NCI-H1436 (cell line): ENCODE data around the gene GOLGA8K.
"Not testable (repeated sequence)": the region's sequence is repeated elsewhere in the genome, so short reads cannot be mapped to it uniquely, and the experiment has no call there.

Source experiments
- DNase-seq: peaks from one replicate; lab custom pipeline; 2025; lab: John Stamatoyannopoulos, UW

GOLGA8K gene, protein sequence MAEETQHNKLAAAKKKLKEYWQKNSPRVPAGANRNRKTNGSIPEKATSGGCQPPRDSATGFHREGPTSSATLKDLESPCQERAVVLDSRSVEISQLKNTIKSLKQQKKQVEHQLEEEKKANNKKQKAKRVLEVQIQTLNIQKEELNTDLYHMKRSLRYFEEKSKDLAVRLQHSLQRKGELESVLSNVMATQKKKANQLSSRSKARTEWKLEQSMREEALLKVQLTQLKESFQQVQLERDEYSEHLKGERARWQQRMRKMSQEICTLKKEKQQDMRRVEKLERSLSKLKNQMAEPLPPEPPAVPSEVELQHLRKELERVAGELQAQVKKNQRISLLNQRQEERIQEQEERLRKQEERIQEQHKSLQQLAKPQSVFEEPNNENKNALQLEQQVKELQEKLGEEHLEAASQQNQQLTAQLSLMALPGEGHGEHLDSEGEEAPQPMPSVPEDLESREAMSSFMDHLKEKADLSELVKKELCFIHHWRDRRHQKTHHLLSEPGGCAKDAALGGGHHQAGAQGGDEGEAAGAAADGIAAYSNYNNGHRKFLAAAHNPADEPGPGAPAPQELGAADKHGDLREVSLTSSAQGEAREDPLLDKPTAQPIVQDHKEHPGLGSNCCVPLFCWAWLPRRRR

DNA sequence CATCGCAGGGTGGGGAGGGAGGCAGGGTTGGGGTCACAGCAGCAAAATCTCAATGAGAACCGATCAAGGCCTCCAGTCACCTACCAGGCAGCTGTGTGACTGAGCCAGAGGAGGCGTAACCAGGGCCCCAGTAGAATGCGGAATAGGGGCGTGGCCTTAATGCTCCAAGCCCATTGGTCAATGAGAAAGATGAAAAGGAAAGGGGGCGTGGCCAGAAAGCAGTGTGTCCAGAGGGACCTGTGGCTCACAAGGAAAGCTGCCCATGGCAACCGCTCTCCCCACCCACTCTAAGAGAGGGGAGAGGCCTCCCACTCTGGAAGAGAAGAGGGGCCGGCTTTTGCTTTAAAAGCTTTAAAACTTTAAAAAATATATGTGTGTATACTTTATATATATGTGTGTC, at the start of gene GOLGA8K:
TSS of gene GOLGA8K (minus strand) at position 101 of the 400 bp plus-strand sequence. CDS start at position 3, 98 bp downstream.
- not testable (repeated sequence) for DNase-seq

DNA sequence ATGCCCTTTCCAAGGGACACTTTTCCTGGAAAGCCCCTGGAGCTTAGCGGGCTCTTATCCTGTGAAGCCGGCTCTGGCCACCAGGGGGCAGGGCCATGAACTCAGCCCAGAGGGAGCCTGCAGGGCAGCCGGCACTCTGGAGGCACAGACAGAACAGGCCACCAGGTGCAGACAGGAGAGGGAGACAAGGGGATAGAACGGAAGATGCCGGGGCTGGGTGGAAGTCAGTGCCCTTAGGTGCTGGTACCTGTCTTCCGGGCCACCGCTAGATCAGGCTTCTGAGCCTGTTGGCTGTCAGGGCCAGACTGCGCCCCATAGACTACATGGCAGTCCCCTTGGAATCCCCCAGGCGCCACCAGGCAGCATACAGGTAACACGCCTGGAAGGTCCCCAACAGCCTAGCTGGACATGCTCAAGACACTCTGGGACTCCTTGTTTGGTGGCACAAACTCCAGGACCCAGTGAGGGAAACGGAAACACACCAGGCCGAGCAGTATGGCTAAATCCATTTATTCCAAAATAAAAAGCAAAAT, 37.4 kb upstream of the GOLGA8K start:
- DNase-seq: not testable (repeated sequence)

DNA sequence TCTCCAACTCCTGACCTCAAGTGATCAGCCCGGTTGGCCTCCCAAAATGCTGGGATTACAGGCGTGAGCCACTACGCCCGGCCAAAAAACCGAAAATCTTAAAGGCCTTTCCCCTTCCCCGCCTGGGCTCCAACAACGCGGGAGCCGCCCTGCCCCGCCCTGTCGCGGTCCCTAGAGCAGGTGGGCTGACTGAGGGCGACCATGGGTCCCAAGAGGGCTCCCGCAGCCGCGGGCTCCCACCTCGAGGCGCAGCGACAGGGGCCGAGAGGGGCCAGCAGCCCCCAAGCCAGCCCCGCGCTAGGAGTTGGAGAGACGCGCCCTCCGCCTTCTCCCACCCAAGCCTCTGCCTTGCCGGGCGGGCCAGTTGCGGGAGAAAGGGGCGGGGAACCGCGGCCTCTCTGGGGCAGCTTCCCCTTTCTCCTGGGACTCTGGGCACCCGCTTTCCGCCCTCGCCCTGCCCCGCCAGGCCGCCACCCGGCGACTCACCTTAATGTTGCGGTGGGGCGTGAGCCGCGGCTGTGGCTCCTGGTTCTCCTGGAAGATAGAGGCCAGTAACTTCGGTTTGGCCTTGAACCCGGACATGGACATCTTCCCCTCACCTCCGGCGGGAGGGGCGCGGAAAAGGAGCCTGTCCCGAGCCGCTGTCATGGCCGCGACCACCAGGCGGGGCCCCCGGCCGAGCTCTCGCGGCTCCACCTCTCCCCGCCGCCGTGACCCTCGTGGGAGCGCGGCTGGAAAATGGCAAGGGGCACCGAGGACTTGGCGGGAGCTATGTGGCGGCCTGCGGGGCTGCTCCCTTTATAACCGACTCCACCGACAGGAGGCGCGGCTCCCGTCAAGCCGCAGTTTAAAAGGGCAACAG, 31.2 kb upstream of the GOLGA8K start:
- DNase-seq: not testable (repeated sequence)

DNA sequence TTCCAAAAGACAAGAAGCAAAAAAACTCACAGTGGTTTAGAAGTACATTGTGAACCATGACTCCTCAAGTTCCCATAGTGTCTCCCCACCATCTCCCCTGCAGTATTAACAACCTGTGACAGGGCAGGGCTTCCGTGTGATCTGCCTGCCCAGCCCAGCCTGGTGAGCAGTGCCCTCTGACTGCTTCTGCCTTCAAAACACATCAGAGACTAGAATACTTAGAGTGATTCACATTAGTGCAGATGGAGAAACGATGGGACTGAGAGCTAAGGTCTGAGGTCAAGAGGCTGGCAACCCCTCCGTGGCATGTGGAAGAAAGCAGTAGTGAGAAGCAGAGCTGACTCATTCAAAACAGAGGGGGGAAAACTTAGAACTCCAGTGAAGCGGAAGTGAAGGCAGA, 24.5 kb upstream of the GOLGA8K start:
- not testable (repeated sequence) for DNase-seq

DNA sequence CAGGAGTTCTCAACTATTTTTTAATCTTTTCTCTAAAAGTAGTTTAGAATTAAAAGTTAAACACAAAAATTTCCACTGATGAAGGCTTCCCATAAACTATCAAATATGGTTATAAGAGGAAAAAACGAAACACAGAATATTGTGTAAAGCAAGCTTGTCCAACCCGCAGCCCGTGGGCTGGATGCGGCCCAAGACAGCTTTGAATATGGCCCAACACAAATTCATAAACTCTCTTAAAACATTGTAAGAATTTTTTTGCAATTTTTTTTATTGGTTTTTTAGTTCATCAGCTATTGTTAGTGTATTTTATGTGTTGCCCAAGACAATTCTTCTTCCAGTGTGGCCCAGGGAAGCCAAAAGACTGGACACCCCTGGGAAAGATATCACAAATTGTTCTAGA, 23.4 kb upstream of the GOLGA8K start:
- not testable (repeated sequence) for DNase-seq

DNA sequence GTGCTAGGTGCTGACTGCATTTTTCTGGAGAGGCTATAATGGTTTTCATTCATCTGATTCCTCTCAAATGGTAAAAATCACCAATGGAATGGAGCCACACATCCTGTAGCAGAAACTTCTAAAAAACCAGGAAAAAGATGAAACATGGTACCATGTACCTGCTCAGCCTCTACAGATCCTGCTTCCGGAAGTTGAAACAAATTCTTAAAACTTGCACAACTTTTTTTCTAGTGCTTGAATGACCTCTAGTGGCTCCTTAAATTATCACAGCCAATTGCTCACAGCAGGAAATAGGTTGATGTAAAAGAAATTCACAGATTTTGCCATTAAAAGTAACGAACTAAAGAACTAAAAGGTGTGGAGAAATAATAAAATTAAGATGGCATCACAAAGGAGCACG, 4.8 kb upstream of the GOLGA8K start:
- not testable (repeated sequence) for DNase-seq

DNA sequence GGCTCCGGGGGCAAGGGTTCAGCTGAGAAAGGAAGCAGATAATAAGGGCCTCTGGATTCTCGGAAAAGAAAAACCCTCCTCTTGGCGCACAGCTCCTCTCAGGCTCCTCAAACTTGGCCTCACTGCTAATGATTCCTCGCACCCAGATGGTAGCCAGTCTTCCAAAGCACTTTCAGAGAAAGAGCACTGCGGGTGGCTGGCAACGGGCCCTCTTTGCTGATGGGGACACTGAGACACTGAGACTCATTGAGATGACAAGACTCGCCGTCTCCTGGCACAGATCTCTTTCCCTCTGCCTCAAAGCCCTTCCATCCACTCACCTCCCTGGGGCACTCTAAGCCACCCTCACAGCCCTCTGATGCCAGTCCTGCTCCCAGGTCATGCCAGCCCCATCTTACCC, 6.6 kb downstream of the GOLGA8K start:
- DNase-seq: not testable (repeated sequence)

DNA sequence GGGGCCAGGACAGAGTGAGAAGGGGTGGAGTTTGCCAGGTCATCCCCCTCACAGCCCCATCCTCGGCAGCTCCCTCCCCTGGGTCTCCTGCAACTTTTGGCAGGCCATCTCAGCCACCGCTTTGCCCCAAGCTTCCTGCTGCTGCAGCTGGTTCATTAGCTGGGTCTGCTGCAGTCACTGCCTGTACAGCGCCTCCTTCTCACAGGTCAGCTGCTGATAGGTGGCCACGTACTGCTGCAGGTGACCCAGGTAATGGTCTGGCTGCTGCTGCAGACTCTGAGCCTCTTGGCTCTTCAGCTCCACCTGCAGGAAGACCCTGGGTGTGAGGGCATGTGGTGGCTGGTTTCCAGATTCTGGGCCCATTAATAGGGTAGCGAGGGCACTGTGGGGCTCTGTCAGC, 8.3 kb downstream of the GOLGA8K start:
- not testable (repeated sequence) for DNase-seq

DNA sequence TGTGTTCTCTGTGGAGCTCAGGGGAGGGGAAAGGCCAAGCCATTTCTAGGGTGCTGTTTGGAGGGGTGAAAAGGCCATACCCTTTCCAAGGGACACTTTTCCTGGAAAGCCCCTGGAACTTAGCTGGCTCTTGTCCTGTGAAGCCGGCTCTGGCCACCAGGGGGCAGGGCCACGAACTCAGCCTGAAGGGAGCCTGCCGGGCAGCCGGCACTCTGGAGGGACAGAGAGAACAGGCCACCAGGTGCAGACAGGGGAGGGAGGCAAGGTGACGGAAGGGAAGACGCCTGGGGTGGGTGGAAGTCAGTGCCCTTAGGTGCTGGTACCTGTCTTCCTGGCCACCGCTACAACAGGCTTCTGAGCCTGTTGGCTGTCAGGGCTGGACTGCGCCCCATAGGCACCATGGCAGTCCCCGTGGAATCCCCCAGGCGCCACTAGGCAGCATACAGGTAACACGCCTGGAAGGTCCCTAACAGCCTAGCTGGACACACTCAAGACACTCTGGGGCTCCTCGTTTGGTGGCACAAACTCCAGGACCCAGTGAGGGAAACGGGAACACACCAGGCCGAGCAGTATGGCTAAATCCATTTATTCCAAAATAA, 14.9 kb downstream of the GOLGA8K start:
- not testable (repeated sequence) for DNase-seq

DNA sequence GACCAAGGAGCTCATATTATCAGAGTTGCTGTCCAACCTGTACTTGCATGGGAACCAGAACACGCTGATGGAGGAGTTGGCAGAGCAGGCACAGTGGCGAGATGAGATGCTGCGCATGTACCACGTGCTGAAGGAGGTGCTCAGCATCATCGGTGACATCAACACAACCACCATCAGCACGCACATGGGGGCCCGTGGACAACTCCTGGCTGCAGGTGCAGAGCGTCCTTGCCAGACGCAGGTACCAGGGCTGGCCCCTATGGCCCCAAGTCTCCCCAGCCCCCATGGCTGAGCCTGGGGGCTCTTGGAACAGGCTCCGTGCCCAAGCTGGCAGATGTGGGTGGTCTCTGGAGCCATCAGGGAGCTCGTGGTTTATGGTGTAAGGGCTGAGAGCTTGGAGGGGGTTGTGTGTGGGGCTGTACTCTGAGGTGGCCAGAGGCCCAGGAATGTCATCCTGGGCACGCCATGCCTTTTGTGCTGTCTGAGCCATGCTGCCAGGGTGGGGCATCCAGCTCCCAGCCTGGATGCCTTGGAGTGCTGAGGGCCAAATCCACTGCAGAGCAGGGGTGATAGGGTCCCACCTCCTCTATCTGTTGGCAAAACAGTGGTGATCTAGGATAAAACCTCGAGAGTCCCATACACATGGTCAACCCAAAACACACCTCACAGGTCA, 17.1 kb downstream of the GOLGA8K start:
- not testable (repeated sequence) for DNase-seq

DNA sequence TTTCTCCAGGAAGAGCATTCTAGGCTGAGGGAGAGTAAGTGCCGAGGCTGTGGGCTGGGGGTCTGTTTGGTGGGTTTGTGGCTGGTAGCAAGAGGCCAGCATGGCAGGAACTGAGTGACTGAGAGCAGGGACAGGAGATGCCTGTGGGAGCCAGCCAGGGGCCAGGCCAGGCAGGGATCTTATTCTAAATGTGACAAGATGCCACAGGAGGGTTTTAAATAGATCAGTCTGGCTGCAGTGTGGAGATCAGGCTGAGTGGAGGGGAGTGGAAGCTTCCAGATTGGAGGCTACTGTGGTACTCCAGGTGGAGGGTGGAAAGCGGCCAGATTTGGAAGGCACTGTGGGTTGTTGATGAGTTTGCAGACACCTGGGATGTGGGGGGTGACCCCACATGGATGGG, 28.9 kb downstream of the GOLGA8K start:
- not testable (repeated sequence) for DNase-seq

DNA sequence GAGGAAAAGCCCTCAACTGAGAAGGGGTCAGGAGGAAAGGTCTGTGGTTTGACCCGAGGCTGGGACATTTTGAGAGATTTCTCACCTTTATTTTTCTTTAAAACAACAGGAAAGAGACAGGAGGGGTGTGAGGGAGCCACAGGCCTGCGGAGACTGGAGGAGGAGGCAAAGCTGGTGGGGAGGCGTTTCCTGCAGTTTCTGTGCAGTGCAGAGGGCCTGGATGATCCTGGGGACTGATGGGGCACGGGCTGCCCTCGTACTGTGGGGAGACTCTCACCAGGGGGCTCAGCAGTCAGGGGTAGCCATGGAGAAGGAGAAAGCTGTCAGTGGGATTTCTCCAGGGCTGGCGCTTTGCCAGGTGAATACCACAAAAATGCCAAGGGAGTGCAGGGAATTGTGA, 29.4 kb downstream of the GOLGA8K start:
- DNase-seq: not testable (repeated sequence)

DNA sequence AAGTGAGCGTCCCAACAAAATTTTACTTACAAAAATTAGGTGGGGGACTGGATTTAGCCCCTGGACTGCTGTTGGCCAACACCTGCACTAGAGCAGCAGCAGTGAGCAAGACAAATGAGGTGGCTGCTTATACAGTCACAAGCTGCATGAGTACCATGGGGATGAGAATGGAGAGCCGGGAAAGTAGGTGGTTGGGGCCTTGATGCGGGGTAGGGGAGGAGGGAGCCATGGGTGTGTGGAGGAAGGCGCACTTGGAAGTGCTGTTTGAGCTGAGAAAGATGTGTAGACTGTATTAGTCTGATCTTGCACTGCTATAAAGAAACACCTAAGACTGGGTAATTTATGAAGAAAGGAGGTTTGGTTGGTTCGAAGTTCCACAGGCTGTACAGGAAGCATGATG, 31.0 kb downstream of the GOLGA8K start:
- DNase-seq: not testable (repeated sequence)

DNA sequence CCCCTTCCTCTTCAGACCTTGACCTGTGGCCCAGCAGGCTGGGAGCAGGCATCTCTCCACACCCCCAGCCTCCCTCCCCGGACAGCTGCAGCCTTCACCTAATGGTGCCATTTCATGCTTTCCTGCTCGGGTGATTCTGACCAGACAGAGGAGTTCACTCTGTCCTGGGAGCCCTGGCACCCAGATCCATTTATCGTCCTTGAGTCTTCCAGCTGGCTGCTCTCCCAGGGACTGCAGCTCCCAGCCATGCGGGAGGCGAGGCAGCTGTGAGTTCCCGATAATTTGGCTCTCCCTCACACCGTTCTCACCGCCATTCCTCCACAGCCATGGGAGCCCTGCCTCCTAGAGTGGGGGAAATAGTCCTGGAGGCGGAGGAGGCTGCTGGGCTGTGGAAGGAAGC, 32.6 kb downstream of the GOLGA8K start:
- not testable (repeated sequence) for DNase-seq

DNA sequence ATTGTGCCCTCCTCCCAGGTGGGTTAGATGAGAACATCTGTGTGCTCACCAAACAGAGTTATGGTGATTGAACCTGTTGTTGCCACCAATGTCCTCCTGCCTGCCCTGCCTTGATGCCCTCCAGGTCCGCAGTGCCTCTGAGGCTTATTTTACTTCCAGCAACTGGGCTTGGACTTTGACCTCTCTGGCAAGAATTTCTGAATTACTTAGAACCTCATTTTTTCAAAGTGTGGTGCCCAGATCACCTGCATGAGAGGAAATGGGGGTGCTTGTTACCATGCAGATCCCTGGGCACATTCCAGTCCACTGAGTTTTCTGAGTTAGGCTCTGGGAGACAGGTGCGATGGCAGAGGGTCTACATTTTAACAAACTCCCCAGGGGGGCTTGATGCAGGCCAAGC, 33.0 kb downstream of the GOLGA8K start:
- not testable (repeated sequence) for DNase-seq

DNA sequence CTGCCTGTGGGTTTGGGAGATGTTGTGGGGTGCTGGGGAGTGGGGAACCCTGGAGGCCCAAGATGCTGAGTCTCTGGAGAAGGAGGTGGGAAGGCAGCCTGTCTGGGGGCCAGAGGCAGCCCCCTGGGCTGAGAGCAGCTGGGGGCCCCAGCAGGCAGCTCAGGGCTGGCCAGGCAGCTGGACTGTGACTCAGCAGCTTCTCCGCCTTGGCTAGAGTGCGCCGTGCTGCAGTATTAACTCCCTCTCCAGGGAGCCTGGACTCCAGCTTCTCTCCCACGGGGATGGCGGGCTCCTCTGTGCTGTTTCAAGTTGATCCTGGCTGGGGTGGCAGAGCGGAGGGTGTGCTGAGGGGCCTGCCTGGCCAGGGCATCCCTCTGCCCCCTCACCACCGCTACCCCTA, 36.6 kb downstream of the GOLGA8K start:
- DNase-seq: not testable (repeated sequence)

DNA sequence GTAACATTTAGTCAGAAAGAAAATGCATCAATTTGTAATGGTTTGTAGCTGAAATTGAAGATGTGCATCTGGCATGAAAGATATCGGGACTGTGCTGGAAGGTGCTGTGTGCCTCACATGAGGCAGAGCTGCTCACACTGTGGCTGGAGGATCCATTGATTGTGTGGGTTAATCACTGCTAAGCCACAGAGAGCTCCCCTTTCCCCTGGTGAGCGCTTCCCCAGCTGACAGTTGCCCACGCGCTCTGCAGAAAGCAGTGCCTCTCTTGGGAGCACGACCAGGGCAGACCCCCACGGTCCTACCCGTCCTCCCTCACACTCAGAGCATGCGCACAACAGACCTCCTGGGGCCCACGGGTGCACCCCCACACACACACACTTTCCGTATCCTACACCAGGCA, 37.1 kb downstream of the GOLGA8K start:
- not testable (repeated sequence) for DNase-seq

DNA sequence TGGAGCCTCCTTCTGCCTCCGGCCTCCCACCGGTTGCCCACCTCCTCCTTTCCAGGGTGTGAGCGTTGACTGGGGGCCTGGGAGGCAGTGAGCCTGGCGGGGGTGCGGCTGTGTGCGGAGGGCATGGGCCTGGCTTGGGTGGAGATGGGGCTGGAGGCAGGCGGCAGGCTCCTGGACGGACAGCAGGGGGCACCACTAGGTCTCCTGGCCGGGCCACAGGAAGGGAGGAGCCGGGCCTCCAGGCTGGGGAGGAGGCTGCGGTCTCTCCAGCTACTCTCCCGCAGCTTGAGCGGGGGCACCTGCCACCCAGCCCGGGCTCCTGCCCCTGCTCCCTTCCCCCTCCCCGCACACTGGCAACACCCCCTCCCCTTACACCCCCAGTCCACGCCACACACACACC, 38.1 kb downstream of the GOLGA8K start:
- DNase-seq: not testable (repeated sequence)

DNA sequence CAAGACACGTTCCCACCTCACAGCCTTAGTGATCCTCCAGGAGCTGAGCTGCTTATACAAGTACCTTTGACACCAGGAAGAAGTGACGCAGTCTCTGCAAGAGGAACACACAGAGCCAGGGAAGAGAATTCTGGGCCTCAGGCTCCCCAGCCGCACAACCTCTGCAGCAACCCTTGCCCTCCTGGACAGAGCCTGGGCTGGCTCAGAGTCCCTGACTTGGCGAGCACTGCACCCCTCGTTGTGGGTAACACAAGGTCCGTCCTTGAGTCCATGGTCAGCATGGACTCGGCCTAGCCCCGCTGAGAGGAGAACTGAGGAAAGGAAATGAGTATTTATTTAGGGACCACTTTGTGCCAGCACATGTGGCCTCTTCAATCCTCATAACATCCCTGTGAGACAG, 39.6 kb downstream of the GOLGA8K start:
- not testable (repeated sequence) for DNase-seq

DNA sequence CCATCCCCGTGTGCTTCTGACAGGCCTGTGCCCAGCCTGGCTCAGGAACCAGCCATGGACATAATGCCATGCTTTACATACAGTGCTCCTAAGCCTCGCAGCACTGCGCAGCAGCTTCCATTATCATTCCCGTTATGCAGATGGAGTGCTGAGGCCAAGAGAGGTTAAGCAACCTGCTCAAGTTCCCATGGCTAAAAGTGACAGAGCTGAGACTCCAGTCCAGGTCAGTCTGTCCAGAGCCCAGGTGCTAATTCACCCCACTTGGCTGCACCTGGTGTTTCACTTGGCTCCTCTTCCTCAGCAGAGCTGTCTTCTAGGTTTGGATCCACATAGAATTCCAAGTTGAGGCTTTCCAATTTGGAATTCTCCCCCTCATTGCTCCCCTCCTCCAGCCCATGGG, 41.4 kb downstream of the GOLGA8K start:
- not testable (repeated sequence) for DNase-seq

DNA sequence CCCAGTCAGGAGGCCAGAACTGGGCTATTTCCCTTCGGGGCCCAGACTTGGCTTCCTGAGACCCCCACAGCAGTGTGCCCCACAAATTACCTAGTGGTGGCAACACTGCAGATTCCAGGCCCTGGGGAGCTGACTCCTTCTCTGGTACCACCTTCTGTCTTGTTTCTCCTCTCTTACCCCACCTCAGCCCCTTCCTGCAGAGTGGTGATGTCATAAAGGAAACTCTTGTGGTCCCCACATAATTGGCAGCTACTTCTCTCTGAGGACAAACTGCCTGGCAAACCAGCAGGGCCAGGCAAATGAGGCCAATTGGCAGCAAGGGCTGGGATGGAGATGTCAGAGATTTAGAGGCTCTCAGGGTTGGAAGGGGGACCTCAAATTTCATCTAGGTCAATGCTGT, 44.6 kb downstream of the GOLGA8K start:
- not testable (repeated sequence) for DNase-seq
